GM12878 (cell line): ENCODE data around the gene DPP3. TPM values are rescaled to one million over a fixed set of nuclear protein-coding genes. Genes with fewer than 3 reads are reported as not detected.

Experiments used
- ATAC-seq: fragments of 200-7000 bp; cut with Tn5 transposase; 3 replicates; pipeline ENCODE4 v1.9.1; 2020; ENCODE audit warnings: mild to moderate bottlenecking, moderate library complexity
- BruUV-seq: library from RNA; stranded (reverse); fragments of 400-500 nt; replicated peaks from 2 replicates; lab custom pipeline; 2021; lab: Mats Ljungman, UMichigan
- CTCF ChIA-PET: fragments of 300-600 bp; sonication (Branson Sonifier 250); formaldehyde crosslinking; extraction: SDS; loops from one replicate; lab custom pipeline; 2021; ENCODE audit warnings: inconsistent platforms; lab: Yijun Ruan, JAX
- POLR2A ChIA-PET: fragments of 350-600 bp; formaldehyde crosslinking; extraction: SDS; loops from one replicate; lab custom pipeline; 2021; ENCODE audit warnings: inconsistent platforms; lab: Charles Lee
- RAD21 ChIA-PET: fragments of 300-600 bp; sonication (Branson Sonifier 250); formaldehyde crosslinking; loops from one replicate; lab custom pipeline; 2023; ENCODE audit warnings: antibody characterized with exemption; ENCODE audit not compliant: unreplicated experiment; lab: Charles Lee
- SMC1A ChIA-PET: fragments of 300-600 bp; sonication (Branson Sonifier 250); formaldehyde crosslinking; loops from one replicate; lab custom pipeline; 2023; ENCODE audit not compliant: unreplicated experiment, uncharacterized antibody; lab: Charles Lee
- DNase-seq: peaks from one replicate; pipeline ENCODE4 v3.0.0-alpha.2; 2011; ENCODE audit warnings: low read depth, low spot score
- FAIRE-seq: peaks from 3 replicates; lab custom pipeline; 2011; peaks lifted over from hg19 to GRCh38; lab: Jason Lieb, UNC
- H2AFZ ChIP-seq: 2 replicates; pipeline ENCODE4 v1.6.0; 2011; ENCODE audit warnings: low read depth, low read length, control low read depth; ENCODE audit not compliant: control insufficient read depth
- H3K27ac ChIP-seq: 2 replicates; pipeline ENCODE4 v1.5.1; 2011; ENCODE audit warnings: control low read depth; ENCODE audit not compliant: control insufficient read depth, insufficient read depth
- H3K27me3 ChIP-seq, 2 experiments: replicated peaks in 1 of 2; 2 replicates each; pipeline versions ENCODE4 v1.6.0 to v1.6.1; 2011; ENCODE audit warnings: low read length in 1 of 2; ENCODE audit not compliant: control insufficient read depth in 2 of 2, insufficient read depth in 2 of 2
- H3K36me3 ChIP-seq, 2 experiments: 2 replicates each; pipeline ENCODE4 v1.5.1; 2011; ENCODE audit warnings: low read length in 1 of 2; ENCODE audit not compliant: control insufficient read depth in 2 of 2, insufficient read depth in 2 of 2
- H3K4me1 ChIP-seq: 2 replicates; pipeline ENCODE4 v1.6.1; 2011; ENCODE audit warnings: mild to moderate bottlenecking, low read length, moderate library complexity, mixed read lengths; ENCODE audit not compliant: control insufficient read depth, insufficient read depth
- H3K4me2 ChIP-seq: 2 replicates; pipeline ENCODE4 v1.6.0; 2011; ENCODE audit warnings: control low read depth; ENCODE audit not compliant: control insufficient read depth, insufficient read depth
- H3K4me3 ChIP-seq: fragments of 200-600 bp; sonication (generic); 2 replicates; pipeline ENCODE4 v1.5.1; 2016
- H3K79me2 ChIP-seq: 2 replicates; pipeline ENCODE4 v1.6.0; 2011; ENCODE audit warnings: low read length; ENCODE audit not compliant: control insufficient read depth, insufficient read depth
- H3K9ac ChIP-seq: 2 replicates; pipeline ENCODE4 v1.8.0; 2011; ENCODE audit warnings: low read length, control low read depth, mixed read lengths; ENCODE audit not compliant: control insufficient read depth, insufficient read depth
- H3K9me3 ChIP-seq: replicated peaks from 3 replicates; pipeline ENCODE4 v1.5.1; 2011; ENCODE audit warnings: mild to moderate bottlenecking, low read length; ENCODE audit not compliant: control insufficient read depth, insufficient read depth
- H4K20me1 ChIP-seq: 2 replicates; pipeline ENCODE4 v1.6.0; 2011; ENCODE audit not compliant: control insufficient read depth, insufficient read depth
- CBX3 ChIP-seq: fragments of 200-600 bp; sonication (generic); IDR thresholded peaks from 2 replicates; pipeline ENCODE4 v1.6.1; 2016; ENCODE audit warnings: low read depth, borderline replicate concordance
- CREB1 ChIP-seq: IDR thresholded peaks from 2 replicates; pipeline ENCODE4 v1.6.1; 2012; ENCODE audit warnings: low read depth, mild to moderate bottlenecking, inconsistent platforms
- JUNB ChIP-seq: IDR thresholded peaks from 2 replicates; pipeline ENCODE4 v1.6.1; 2016; ENCODE audit warnings: antibody characterized with exemption, mild to moderate bottlenecking
- MEF2B ChIP-seq: fragments of 450-650 bp; IDR thresholded peaks from 2 replicates; pipeline ENCODE4 v1.6.1; 2018; ENCODE audit warnings: mild to moderate bottlenecking, moderate library complexity; ENCODE audit not compliant: partially characterized antibody, poor library complexity, severe bottlenecking
- MTA2 ChIP-seq: fragments of 450-650 bp; IDR thresholded peaks from 2 replicates; pipeline ENCODE4 v1.6.1; 2016; ENCODE audit warnings: low read depth, mild to moderate bottlenecking, moderate library complexity
- PAX8 ChIP-seq: fragments of 450-650 bp; IDR thresholded peaks from 2 replicates; pipeline ENCODE4 v1.6.1; 2017; ENCODE audit warnings: mild to moderate bottlenecking, moderate library complexity
- POLR2AphosphoS2 ChIP-seq: IDR thresholded peaks from 2 replicates; pipeline ENCODE4 v1.6.1; 2011; ENCODE audit warnings: low read depth, mild to moderate bottlenecking, low read length, improper control_type of control experiment, moderate library complexity
- RELA ChIP-seq: fragments of 450-650 bp; IDR thresholded peaks from 2 replicates; pipeline ENCODE4 v1.8.0; 2014; ENCODE audit warnings: borderline replicate concordance; ENCODE audit not compliant: partially characterized antibody
- TBL1XR1 ChIP-seq: IDR thresholded peaks from 2 replicates; pipeline ENCODE4 v1.6.1; 2012; ENCODE audit warnings: low read depth, low read length, improper control_type of control experiment
- TCF7 ChIP-seq: IDR thresholded peaks from 2 replicates; pipeline ENCODE4 v1.6.1; 2014; ENCODE audit warnings: antibody characterized with exemption, borderline replicate concordance
- YBX1 ChIP-seq: fragments of 450-650 bp; IDR thresholded peaks from 2 replicates; pipeline ENCODE4 v1.6.1; 2016; ENCODE audit warnings: antibody characterized with exemption
- WGBS: methylation state at CpG from one replicate; pipeline ENCODE4 v1.1.6; 2016; ENCODE audit warnings: low lambda C conversion rate; ENCODE audit not compliant: insufficient replicate concordance, insufficient coverage; ENCODE audit errors: missing lambda C conversion rate; 5-methylcytosine and 5-hydroxymethylcytosine counted together
- in situ Hi-C: fragments of 300-500 bp; cut with MboI; formaldehyde crosslinking; loops from 9 replicates; pipeline ENCODE4 v1.14.3; 2018; ENCODE audit warnings: mixed read lengths
- intact Hi-C: fragments of 100-400 bp; cut with micrococcal nuclease; formaldehyde crosslinking; loops from one replicate; pipeline ENCODE4 v1.14.2; 2022; ENCODE audit not compliant: unreplicated experiment
- polyA plus RNA-seq, 11 experiments: library from polyadenylated mRNA; depleted of rRNA in 4 of 11; unstranded in 6 of 11; stranded (reverse) in 5 of 11; fragments of >200 nt; fragmentation: Nextera tagmentation in 4 of 11; fragmentation: Illumina TruSeq in 1 of 11; extraction: Ambion mirVana in 4 of 11; extraction: Trizol in 1 of 11; gene quantifications; 1 replicate in 1 of 11; 2 replicates in 10 of 11; pipeline versions ENCODE4 v1.2.1 to v1.2.3, GENCODE V29; 2011 to 2016; ENCODE audit warnings: inconsistent platforms in 2 of 11, missing spikeins in 2 of 11, low read depth in 1 of 11
- total RNA-seq, 4 experiments: library from RNA; depleted of rRNA in 3 of 4; stranded (reverse); fragments of >200 nt in 3 of 4; fragmentation: Illumina TruSeq in 1 of 4; extraction: Trizol in 1 of 4; gene quantifications; 2 replicates each; pipeline versions ENCODE4 v1.2.1 to v1.2.3, GENCODE V29; 2013 to 2021
- TF ChIP-seq, protein P1 (sequence below): fragments of 150-350 bp; IDR thresholded peaks from 2 replicates; pipeline ENCODE4 v1.6.1; 2014; ENCODE audit warnings: mild to moderate bottlenecking, low read depth, low read length

Gene DPP3
- total and polyA plus RNA-seq, 10 of the 15 experiments (the other 5 are each of a cell fraction or from before 2014, with no cell fraction given), result 6.0 to 117 (median 78.1) TPM

GRCh38 chr11:66498506-66498905 is 18.3 kb downstream of the DPP3 start:
- no peak for FAIRE-seq
- Histone ChIP-seq H2AFZ (no peak overlapping the region), H4K20me1 (no peaks in the 10 kb centered on the region), H3K4me2 (no peak overlapping the region), H3K79me2 (no peaks in the 10 kb centered on the region), H3K27me3 (no peaks in the 10 kb centered on the region), H3K9me3 (no peaks in the 10 kb centered on the region), H3K4me1 (no peaks in the 10 kb centered on the region), H3K4me3 (no peak overlapping the region), H3K27ac (no peak overlapping the region), H3K36me3 (peaks cover 7 to 13% of the 10 kb centered on the region in 2 experiments; a peak in 3 of 4 replicates), H3K9ac (no peak overlapping the region)
- RAD21 ChIA-PET, result no interaction called here
- TF ChIP-seq CBX3, result no peak
- no peak for TF ChIP-seq JUNB
- TF ChIP-seq YBX1, result no peak
- in situ Hi-C loops (no loop called here), intact Hi-C loops (no loop called here)
- CTCF ChIA-PET, result no interaction called here
- ATAC-seq, result no peak
- SMC1A ChIA-PET, result no interaction called here
- 97% methylated on average over 5 of the region's 5 CpGs for WGBS
- DNase-seq, result no peak
- POLR2A ChIA-PET, result interaction anchor here (0.7 kb wide), 1 partner anchor 694 kb away, joined by 3 read pairs; no protein-coding TSS in a partner anchor
- BruUV-seq, result no TSS peak

DNA sequence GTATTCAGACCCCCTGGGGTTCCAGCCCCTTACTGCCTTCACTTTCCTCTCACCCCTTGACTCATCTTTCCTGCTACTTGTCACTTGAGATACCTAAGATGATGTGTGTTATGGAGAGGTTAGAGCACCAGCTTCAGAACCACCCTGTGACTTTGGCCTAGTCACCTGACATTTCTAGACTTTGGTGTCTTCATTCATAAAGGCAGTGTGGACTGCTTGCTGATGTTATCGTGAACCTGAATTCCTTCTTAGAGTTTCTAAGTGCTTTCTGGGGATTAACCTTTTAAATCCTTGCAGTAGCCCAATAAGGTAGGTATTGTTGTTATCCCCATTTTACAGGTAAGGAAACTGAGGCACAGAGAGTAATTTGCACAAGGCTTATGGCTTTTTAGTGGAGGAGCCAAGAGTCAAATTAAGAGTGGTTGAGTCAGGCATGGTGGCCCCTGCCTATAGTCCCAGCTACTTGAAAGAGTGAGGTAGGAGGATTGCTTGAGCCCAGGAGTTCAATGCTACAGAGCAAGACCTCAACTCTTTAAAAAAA is 25.1 kb downstream of the DPP3 start:
- Histone ChIP-seq H2AFZ (no peak overlapping the region), H3K9ac (no peak overlapping the region), H3K27ac (no peak overlapping the region), H3K27me3 (no peaks in the 10 kb centered on the region), H3K4me3 (no peak overlapping the region), H3K4me1 (no peaks in the 10 kb centered on the region), H3K36me3 (peaks cover 4 to 5% of the 10 kb centered on the region in 2 experiments; a peak in 2 of 4 replicates), H4K20me1 (no peaks in the 10 kb centered on the region), H3K4me2 (no peak overlapping the region), H3K79me2 (no peaks in the 10 kb centered on the region), H3K9me3 (no peaks in the 10 kb centered on the region)
- BruUV-seq, result no TSS peak
- in situ Hi-C loops, result no loop called here
- no peak for TF ChIP-seq TCF7
- no peak for TF ChIP-seq MTA2
- TF ChIP-seq PAX8, result no peak
- no peak for TF ChIP-seq CREB1
- TF ChIP-seq, protein P1, sequence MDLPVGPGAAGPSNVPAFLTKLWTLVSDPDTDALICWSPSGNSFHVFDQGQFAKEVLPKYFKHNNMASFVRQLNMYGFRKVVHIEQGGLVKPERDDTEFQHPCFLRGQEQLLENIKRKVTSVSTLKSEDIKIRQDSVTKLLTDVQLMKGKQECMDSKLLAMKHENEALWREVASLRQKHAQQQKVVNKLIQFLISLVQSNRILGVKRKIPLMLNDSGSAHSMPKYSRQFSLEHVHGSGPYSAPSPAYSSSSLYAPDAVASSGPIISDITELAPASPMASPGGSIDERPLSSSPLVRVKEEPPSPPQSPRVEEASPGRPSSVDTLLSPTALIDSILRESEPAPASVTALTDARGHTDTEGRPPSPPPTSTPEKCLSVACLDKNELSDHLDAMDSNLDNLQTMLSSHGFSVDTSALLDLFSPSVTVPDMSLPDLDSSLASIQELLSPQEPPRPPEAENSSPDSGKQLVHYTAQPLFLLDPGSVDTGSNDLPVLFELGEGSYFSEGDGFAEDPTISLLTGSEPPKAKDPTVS, result no peak
- TF ChIP-seq POLR2AphosphoS2, result no peak
- no peak for TF ChIP-seq MEF2B
- no peak for TF ChIP-seq TBL1XR1
- no peak for TF ChIP-seq RELA
- intact Hi-C loops, result no loop called here
- no peak for ATAC-seq
- WGBS, result 100% methylated on average over 1 of the region's 1 CpG
- no peak for DNase-seq
- CTCF ChIA-PET, result no interaction called here
- SMC1A ChIA-PET, result no interaction called here
- no peak for FAIRE-seq
- POLR2A ChIA-PET, result no interaction called here
- RAD21 ChIA-PET, result interaction anchor here (0.6 kb wide), 1 partner anchor 190 kb away, joined by 3 read pairs; no protein-coding TSS in a partner anchor
